ENCODE measurements around the gene TMC4. TPM values are rescaled to one million over a fixed set of nuclear protein-coding genes. Genes with fewer than 3 reads are reported as not detected.

TMC4 gene
- total and polyA plus RNA-seq, 2 donors (not counting 1 experiment from before 2014, with no cell fraction given) = not detected

GRCh38 chr19:54145541-54146158 lies 27.3 kb downstream of the TMC4 start:
- H3K4me3 Mint-ChIP-seq = no peak overlapping the region

GRCh38 chr19:54142166-54142780 lies 30.7 kb downstream of the TMC4 start:
- H3K4me3 ChIP-seq (ENCODE audit: control extremely low read depth in 1 of 5, extremely low read depth in 1 of 5, insufficient read depth in 1 of 5, low read depth in 2 of 5, low read length in 4 of 5) = no peak overlapping the region
- H2AFZ ChIP-seq (ENCODE audit: insufficient read depth, low read depth, low read length, poor library complexity, severe bottlenecking) = no peak overlapping the region
- intact Hi-C loops (cut with micrococcal nuclease) = no loop called here
- H3K27ac Mint-ChIP-seq = no peak overlapping the region
- H3K4me2 ChIP-seq (replicated peaks; ENCODE audit: low read depth, low read length, poor library complexity, severe bottlenecking) = no peak overlapping the region
- H3K27me3 ChIP-seq (replicated peaks in 1 of 4; ENCODE audit: control extremely low read depth in 1 of 4, control insufficient read depth in 3 of 4, insufficient read depth in 4 of 4, low read length in 3 of 4) = no peaks in the 10 kb centered on the region
- ChIA-PET POLR2A (no interaction called here), CTCF (no interaction called here)
- H3K4me1 ChIP-seq (ENCODE audit: control insufficient read depth in 2 of 2, insufficient read depth in 2 of 2, low read length in 2 of 2) = peaks cover 16 to 21% of the 10 kb centered on the region in 2 donors
- H4K20me1 ChIP-seq (ENCODE audit: control insufficient read depth, insufficient read depth, low read length, poor library complexity, severe bottlenecking) = peaks cover 87% of the 10 kb centered on the region
- no peak overlapping the region for H3K9ac ChIP-seq (ENCODE audit: low read length)
- no peak for DNase-seq
- no peak for ATAC-seq (ENCODE audit: low read depth)
- no peaks in the 10 kb centered on the region for H3K9me3 Mint-ChIP-seq (ENCODE audit: insufficient read depth)
- peaks cover 74% of the 10 kb centered on the region for H3K79me2 ChIP-seq (ENCODE audit: control insufficient read depth, insufficient read depth, low read length)
- WGBS (ENCODE audit: insufficient coverage) = 90% methylated on average over 2 of the region's 7 CpGs
- no peaks in the 10 kb centered on the region for H3K9me3 ChIP-seq (ENCODE audit: control extremely low read depth in 1 of 3, control insufficient read depth in 2 of 3, insufficient read depth in 1 of 3, low read length in 2 of 3)
- peaks cover 37% of the 10 kb centered on the region for H3K4me1 Mint-ChIP-seq
- no peak for TF ChIP-seq EZH2 (IDR thresholded peaks at IDR 0.05; ENCODE audit: borderline replicate concordance, insufficient read depth, low read depth, low read length, poor library complexity, severe bottlenecking)
- TF ChIP-seq, protein P1, sequence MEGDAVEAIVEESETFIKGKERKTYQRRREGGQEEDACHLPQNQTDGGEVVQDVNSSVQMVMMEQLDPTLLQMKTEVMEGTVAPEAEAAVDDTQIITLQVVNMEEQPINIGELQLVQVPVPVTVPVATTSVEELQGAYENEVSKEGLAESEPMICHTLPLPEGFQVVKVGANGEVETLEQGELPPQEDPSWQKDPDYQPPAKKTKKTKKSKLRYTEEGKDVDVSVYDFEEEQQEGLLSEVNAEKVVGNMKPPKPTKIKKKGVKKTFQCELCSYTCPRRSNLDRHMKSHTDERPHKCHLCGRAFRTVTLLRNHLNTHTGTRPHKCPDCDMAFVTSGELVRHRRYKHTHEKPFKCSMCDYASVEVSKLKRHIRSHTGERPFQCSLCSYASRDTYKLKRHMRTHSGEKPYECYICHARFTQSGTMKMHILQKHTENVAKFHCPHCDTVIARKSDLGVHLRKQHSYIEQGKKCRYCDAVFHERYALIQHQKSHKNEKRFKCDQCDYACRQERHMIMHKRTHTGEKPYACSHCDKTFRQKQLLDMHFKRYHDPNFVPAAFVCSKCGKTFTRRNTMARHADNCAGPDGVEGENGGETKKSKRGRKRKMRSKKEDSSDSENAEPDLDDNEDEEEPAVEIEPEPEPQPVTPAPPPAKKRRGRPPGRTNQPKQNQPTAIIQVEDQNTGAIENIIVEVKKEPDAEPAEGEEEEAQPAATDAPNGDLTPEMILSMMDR (IDR thresholded peaks at IDR 0.05) = no peak
- H3K27ac ChIP-seq (ENCODE audit: low read length in 2 of 2) = peak overlapping the region in 1 of 2 donors; percentile 32
- H3K4me3 Mint-ChIP-seq = no peak overlapping the region
- H3K27me3 Mint-ChIP-seq = no peaks in the 10 kb centered on the region
- H3K36me3 ChIP-seq (replicated peaks in 1 of 2; ENCODE audit: control extremely low read depth in 1 of 2, control insufficient read depth in 1 of 2, extremely low read depth in 1 of 2, insufficient read depth in 2 of 2, low read length in 1 of 2) = peaks cover 0 to 69% of the 10 kb centered on the region in 2 experiments

More at GRCh38 chr19:54145541-54146158, 27.3 kb downstream of the TMC4 start:
- DNase-seq (no peak), ATAC-seq (ENCODE audit: low read depth) (no peak)
- H3K36me3 ChIP-seq (replicated peaks in 1 of 2; ENCODE audit: control extremely low read depth in 1 of 2, control insufficient read depth in 1 of 2, extremely low read depth in 1 of 2, insufficient read depth in 2 of 2, low read length in 1 of 2) = peaks cover 0 to 97% of the 10 kb centered on the region in 2 experiments
- no peaks in the 10 kb centered on the region for H3K27me3 ChIP-seq (replicated peaks in 1 of 4; ENCODE audit: control extremely low read depth in 1 of 4, control insufficient read depth in 3 of 4, insufficient read depth in 4 of 4, low read length in 3 of 4)
- CTCF ChIA-PET = no interaction called here
- no peaks in the 10 kb centered on the region for H3K9me3 Mint-ChIP-seq (ENCODE audit: insufficient read depth)
- no peaks in the 10 kb centered on the region for H3K27me3 Mint-ChIP-seq
- no peak overlapping the region for H3K4me3 ChIP-seq (ENCODE audit: control extremely low read depth in 1 of 5, extremely low read depth in 1 of 5, insufficient read depth in 1 of 5, low read depth in 2 of 5, low read length in 4 of 5)
- WGBS (ENCODE audit: insufficient coverage) = 96% methylated on average over 25 of the region's 28 CpGs
- no peak overlapping the region for H3K9ac ChIP-seq (ENCODE audit: low read length)
- H4K20me1 ChIP-seq (ENCODE audit: control insufficient read depth, insufficient read depth, low read length, poor library complexity, severe bottlenecking) = peaks cover 83% of the 10 kb centered on the region
- intact Hi-C loops (cut with micrococcal nuclease) = no loop called here
- POLR2A ChIA-PET = no interaction called here
- H3K4me1 ChIP-seq (ENCODE audit: control insufficient read depth in 2 of 2, insufficient read depth in 2 of 2, low read length in 2 of 2) = peaks cover 0 to 4% of the 10 kb centered on the region in 2 donors
- H3K4me1 Mint-ChIP-seq = peaks cover 12% of the 10 kb centered on the region
- no peak overlapping the region for H2AFZ ChIP-seq (ENCODE audit: insufficient read depth, low read depth, low read length, poor library complexity, severe bottlenecking)
- no peak overlapping the region for H3K27ac ChIP-seq (ENCODE audit: low read length in 2 of 2)
- no peak overlapping the region for H3K27ac Mint-ChIP-seq
- no peak overlapping the region for H3K4me2 ChIP-seq (replicated peaks; ENCODE audit: low read depth, low read length, poor library complexity, severe bottlenecking)
- no peak for TF ChIP-seq EZH2 (IDR thresholded peaks at IDR 0.05; ENCODE audit: borderline replicate concordance, insufficient read depth, low read depth, low read length, poor library complexity, severe bottlenecking)
- TF ChIP-seq, protein P1 (IDR thresholded peaks at IDR 0.05) = no peak
- peaks cover 43% of the 10 kb centered on the region for H3K79me2 ChIP-seq (ENCODE audit: control insufficient read depth, insufficient read depth, low read length)
- no peaks in the 10 kb centered on the region for H3K9me3 ChIP-seq (ENCODE audit: control extremely low read depth in 1 of 3, control insufficient read depth in 2 of 3, insufficient read depth in 1 of 3, low read length in 2 of 3)

Data from B cell (primary cell).